Right forelimb (tissue), 1 donor: Measurements from ENCODE around the gene CLMP.
A peak's percentile ranks its signal among the peaks of the same experiment; 100 is the strongest.
"Not testable (repeated sequence)": the region's sequence is repeated elsewhere in the genome, so short reads cannot be mapped to it uniquely, and the experiment has no call there.

Experiments
- DNase-seq: peaks from one replicate; pipeline ENCODE4 v3.0.0-alpha.2; 2018

The CLMP gene

GRCh38 chr11:123216249-123216648 lies 21.2 kb upstream of the CLMP start:
- no peak for DNase-seq

- DNase-seq = no peak
Observed at GRCh38 chr11:123214940-123215339, 19.9 kb upstream of the CLMP start.

- DNase-seq = no peak
Observed at GRCh38 chr11:123214396-123214795, 19.3 kb upstream of the CLMP start.

- DNase-seq = no peak
Observed at GRCh38 chr11:123213307-123213771, 18.3 kb upstream of the CLMP start.

GRCh38 chr11:123212406-123212805 lies 17.4 kb upstream of the CLMP start:
- DNase-seq = no peak

GRCh38 chr11:123211981-123212380 lies 16.9 kb upstream of the CLMP start:
- no peak for DNase-seq

GRCh38 chr11:123211149-123211852 lies 16.3 kb upstream of the CLMP start:
- no peak for DNase-seq

GRCh38 chr11:123209591-123209990 lies 14.5 kb upstream of the CLMP start:
- DNase-seq = no peak

GRCh38 chr11:123206791-123207434 lies 11.9 kb upstream of the CLMP start:
- peak; percentile 67 for DNase-seq

GRCh38 chr11:123206055-123206454 lies 11.0 kb upstream of the CLMP start:
- not testable (repeated sequence) for DNase-seq

GRCh38 chr11:123203934-123204333 lies 8.9 kb upstream of the CLMP start:
- DNase-seq = no peak

- DNase-seq = no peak
Observed at GRCh38 chr11:123203471-123203870, 8.4 kb upstream of the CLMP start.

- no peak for DNase-seq
Observed at GRCh38 chr11:123202155-123203151, 7.4 kb upstream of the CLMP start.

GRCh38 chr11:123200264-123200663 lies 5.2 kb upstream of the CLMP start:
- DNase-seq = no peak

GRCh38 chr11:123197711-123198110 lies 2.7 kb upstream of the CLMP start:
- DNase-seq = no peak

GRCh38 chr11:123196060-123196714 lies 1.1 kb upstream of the CLMP start:
- DNase-seq = no peak

GRCh38 chr11:123194337-123195187 lies 486 bp downstream of the CLMP start:
- DNase-seq = peak; percentile 75

- no peak for DNase-seq
Observed at GRCh38 chr11:123193742-123194141, 1.3 kb downstream of the CLMP start.

GRCh38 chr11:123191939-123192338 lies 3.1 kb downstream of the CLMP start:
- DNase-seq = no peak

GRCh38 chr11:123190518-123190917 lies 4.5 kb downstream of the CLMP start:
- DNase-seq = no peak

GRCh38 chr11:123188508-123189165 lies 6.4 kb downstream of the CLMP start:
- DNase-seq = no peak
